K562 (cell line): ENCODE measurements around the gene KIF5C. TPM values are rescaled to one million over a fixed set of nuclear protein-coding genes. Genes with fewer than 3 reads are reported as not detected.

Source experiments
- ATAC-seq: fragments of 200-7000 bp; cut with Tn5 transposase; 3 replicates; pipeline ENCODE4 v1.9.1; 2020; ENCODE audit warnings: moderate library complexity
- BruUV-seq: library from RNA; stranded (reverse); fragments of 400-500 nt; replicated peaks from 2 replicates; lab custom pipeline; 2021; lab: Mats Ljungman, UMichigan
- CTCF ChIA-PET: fragments of 300-600 bp; formaldehyde crosslinking; extraction: SDS; loops from one replicate; lab custom pipeline; 2021; ENCODE audit warnings: low intra/inter-chr PET ratio; lab: Yijun Ruan, JAX
- POLR2A ChIA-PET: fragments of 300-600, 350-650 bp; sonication (Branson Sonifier 250); formaldehyde crosslinking; extraction: SDS; loops from one replicate; lab custom pipeline; 2021; ENCODE audit warnings: antibody characterized with exemption, inconsistent platforms; lab: Yijun Ruan, JAX
- DNase-seq, 4 experiments: peaks; one replicate each; pipeline versions ENCODE4 v3.0.0 to v3.0.0-alpha.2; 2011 to 2018; ENCODE audit warnings: low spot score in 3 of 4, mixed read lengths in 3 of 4; ENCODE audit errors: extremely low read depth in 1 of 4
- FAIRE-seq: peaks from 2 replicates; lab custom pipeline; 2011; peaks lifted over from hg19 to GRCh38; lab: Jason Lieb, UNC
- H2AFZ ChIP-seq: 2 replicates; pipeline ENCODE4 v1.6.0; 2011; ENCODE audit warnings: low read depth, low read length, control low read depth, inconsistent platforms
- H3K27ac ChIP-seq: fragments of 200-600 bp; 3 replicates; pipeline ENCODE4 v1.8.0; 2011; ENCODE audit warnings: low read depth, mild to moderate bottlenecking, control low read depth, inconsistent platforms, low read length, moderate library complexity, mixed read lengths; ENCODE audit errors: extremely low read depth
- H3K27me3 ChIP-seq, 2 experiments: fragments of 300-600 bp in 1 of 2; 2 replicates in 1 of 2; 3 replicates in 1 of 2; pipeline versions ENCODE4 v1.6.0 to v1.8.0; 2011; ENCODE audit warnings: inconsistent platforms in 2 of 2, low read length in 2 of 2, mild to moderate bottlenecking in 1 of 2, mixed read lengths in 1 of 2, moderate library complexity in 1 of 2; ENCODE audit not compliant: control insufficient read depth in 2 of 2, insufficient read depth in 2 of 2
- H3K36me3 ChIP-seq: fragments of 300-600 bp; 3 replicates; pipeline ENCODE4 v1.8.0; 2011; ENCODE audit warnings: mild to moderate bottlenecking, low read length, inconsistent platforms; ENCODE audit not compliant: control insufficient read depth, insufficient read depth
- H3K4me1 ChIP-seq, 2 experiments: fragments of 200-600 bp in 1 of 2; replicated peaks in 1 of 2; 2 replicates in 1 of 2; 3 replicates in 1 of 2; pipeline versions ENCODE4 v1.5.1 to v1.8.0; 2011; ENCODE audit warnings: inconsistent platforms in 2 of 2, low read length in 2 of 2, mild to moderate bottlenecking in 1 of 2, mixed read lengths in 1 of 2, moderate library complexity in 1 of 2; ENCODE audit not compliant: control insufficient read depth in 2 of 2, insufficient read depth in 2 of 2
- H3K4me2 ChIP-seq: 2 replicates; pipeline ENCODE4 v1.6.1; 2011; ENCODE audit warnings: low read length, control low read depth, inconsistent platforms, mixed read lengths; ENCODE audit not compliant: insufficient read depth
- H3K4me3 ChIP-seq: fragments of 200-600 bp; sonication (generic), shearing (Covaris generic); 2 replicates; pipeline ENCODE4 v1.5.1; 2016; ENCODE audit warnings: control low read depth, inconsistent platforms
- H3K79me2 ChIP-seq: fragments of 200-600 bp; 3 replicates; pipeline ENCODE4 v1.8.0; 2011; ENCODE audit warnings: low read length, inconsistent platforms; ENCODE audit not compliant: control insufficient read depth, insufficient read depth
- H3K9ac ChIP-seq, 2 experiments: 2 replicates each; pipeline versions ENCODE4 v1.6.0 to v1.6.1; 2011; ENCODE audit warnings: low read depth in 2 of 2, low read length in 2 of 2, control low read depth in 1 of 2, inconsistent platforms in 1 of 2, mild to moderate bottlenecking in 1 of 2, mixed read lengths in 1 of 2; ENCODE audit not compliant: insufficient read depth in 1 of 2
- H3K9me1 ChIP-seq: one replicate; pipeline ENCODE4 v1.6.0; 2011; ENCODE audit warnings: inconsistent platforms, mild to moderate bottlenecking, low read length, moderate library complexity; ENCODE audit not compliant: control insufficient read depth, insufficient read depth
- H3K9me3 ChIP-seq: replicated peaks from 2 replicates; pipeline ENCODE4 v1.5.1; 2011; ENCODE audit warnings: low read depth, low read length, inconsistent platforms; ENCODE audit not compliant: control insufficient read depth, insufficient read depth
- H4K20me1 ChIP-seq: replicated peaks from 2 replicates; pipeline ENCODE4 v1.6.1; 2011; ENCODE audit warnings: low read length, inconsistent platforms, mixed read lengths; ENCODE audit not compliant: control insufficient read depth, insufficient read depth
- ARID2 ChIP-seq: fragments of 450-650 bp; IDR thresholded peaks from 2 replicates; pipeline ENCODE4 v1.6.1; 2017; ENCODE audit warnings: antibody characterized with exemption, mild to moderate bottlenecking
- BCL6 ChIP-seq: fragments of 250-450 bp; sonication (Bioruptor Pico); IDR thresholded peaks from 2 replicates; pipeline ENCODE4 v1.4.0; 2020
- CAMTA2 ChIP-seq: fragments of 250-450 bp; sonication (Bioruptor Pico); conservative IDR thresholded peaks from 2 replicates; pipeline ENCODE4 v1.5.1; 2022
- CBFA2T3 ChIP-seq: fragments of 450-650 bp; IDR thresholded peaks from 2 replicates; pipeline ENCODE4 v1.6.1; 2017
- MCM5 ChIP-seq: fragments of 450-650 bp; IDR thresholded peaks from 2 replicates; pipeline ENCODE4 v1.6.1; 2016; ENCODE audit warnings: low read depth
- PHF20 ChIP-seq: fragments of 450-650 bp; IDR thresholded peaks from 2 replicates; pipeline ENCODE4 v1.6.1; 2018; ENCODE audit not compliant: partially characterized antibody
- RAD21 ChIP-seq, 2 experiments: fragments of 250-450 bp in 1 of 2; fragments of 450-650 bp in 1 of 2; sonication (Bioruptor Pico) in 1 of 2; formaldehyde crosslinking in 1 of 2; IDR thresholded peaks in 1 of 2; conservative IDR thresholded peaks in 1 of 2; 2 replicates each; pipeline versions ENCODE4 v1.4.0 to v1.8.0; 2020 to 2022; ENCODE audit warnings: mild to moderate bottlenecking in 2 of 2, moderate library complexity in 1 of 2
- SIX5 ChIP-seq, 2 experiments: IDR thresholded peaks; 2 replicates each; pipeline ENCODE4 v1.6.1; 2011; ENCODE audit warnings: low read length in 2 of 2, borderline replicate concordance in 1 of 2, low read depth in 1 of 2, mild to moderate bottlenecking in 1 of 2, moderate library complexity in 1 of 2; ENCODE audit not compliant: insufficient read depth in 1 of 2
- SRF ChIP-seq, 2 experiments: fragments of 250-450, 450-650 bp in 1 of 2; sonication (Bioruptor Pico) in 1 of 2; sonication (generic) in 1 of 2; formaldehyde crosslinking; IDR thresholded peaks; 2 replicates each; pipeline versions ENCODE4 v1.5.0 to v1.5.1; 2020 to 2022; ENCODE audit warnings: mild to moderate bottlenecking in 1 of 2, missing genetic modification reagents in 1 of 2
- TOE1 ChIP-seq, 2 experiments: fragments of 450-650 bp in 1 of 2; sonication (generic) in 1 of 2; formaldehyde crosslinking in 1 of 2; IDR thresholded peaks; 2 replicates each; pipeline versions ENCODE4 v1.7.1 to v1.8.0; 2016 to 2022; ENCODE audit warnings: borderline replicate concordance in 2 of 2, mild to moderate bottlenecking in 2 of 2, antibody characterized with exemption in 1 of 2, inconsistent platforms in 1 of 2, low read depth in 1 of 2, missing genetic modification reagents in 1 of 2, moderate library complexity in 1 of 2
- ZFP36 ChIP-seq: fragments of 150-350 bp; IDR thresholded peaks from 2 replicates; pipeline ENCODE4 v1.6.1; 2018; ENCODE audit warnings: low read length, low read depth; ENCODE audit not compliant: partially characterized antibody
- ZNF24 ChIP-seq: fragments of 450-650 bp; IDR thresholded peaks from 2 replicates; pipeline ENCODE4 v1.6.1; 2016
- ZNF740 ChIP-seq, 3 experiments: fragments of 200-800 bp in 1 of 3; sonication (Bioruptor generic) in 1 of 3; sonication (generic) in 1 of 3; formaldehyde crosslinking in 1 of 3; IDR thresholded peaks; 2 replicates each; pipeline versions ENCODE4 v1.6.1 to v1.8.0; 2016 to 2022; ENCODE audit warnings: mild to moderate bottlenecking in 2 of 3, missing compliant biosample characterization in 2 of 3, missing genetic modification characterization in 2 of 3, missing genetic modification reagents in 1 of 3
- WGBS: fragments of 100-300 bp; shearing (Covaris generic); methylation state at CpG from one replicate; pipeline ENCODE4 v1.1.6; 2016; ENCODE audit warnings: low coverage, mixed read lengths; ENCODE audit not compliant: insufficient coverage; ENCODE audit errors: missing lambda C conversion rate; 5-methylcytosine and 5-hydroxymethylcytosine counted together
- in situ Hi-C: fragments of 300-500 bp; cut with MboI; formaldehyde crosslinking; loops from 4 replicates; pipeline ENCODE4 v1.15.0; 2018; ENCODE audit warnings: inconsistent platforms, mixed read lengths
- intact Hi-C: fragments of 100-400 bp; cut with micrococcal nuclease; formaldehyde crosslinking; loops from 2 replicates; pipeline ENCODE4 v1.14.2; 2022
- polyA plus RNA-seq, 8 experiments: library from polyadenylated mRNA; depleted of rRNA in 4 of 8; stranded (reverse) in 5 of 8; unstranded in 3 of 8; fragments of >200 nt; fragmentation: Nextera tagmentation in 2 of 8; fragmentation: Illumina TruSeq in 1 of 8; extraction: Ambion mirVana in 2 of 8; extraction: Trizol in 1 of 8; gene quantifications; 2 replicates each; pipeline versions ENCODE4 v1.2.1 to v1.2.3, GENCODE V29; 2011 to 2014; ENCODE audit warnings: inconsistent platforms in 1 of 8, missing spikeins in 1 of 8
- total RNA-seq, 7 experiments: library from RNA; depleted of rRNA in 6 of 7; stranded (reverse); fragments of >200 nt in 6 of 7; fragmentation: Illumina TruSeq in 2 of 7; extraction: Trizol in 2 of 7; gene quantifications; 2 replicates each; pipeline versions ENCODE4 v1.2.1 to v1.2.3, GENCODE V29; 2011 to 2021; ENCODE audit warnings: low replicate concordance in 1 of 7
- TF ChIP-seq, protein P1 (sequence below): IDR thresholded peaks from 2 replicates; pipeline ENCODE4 v1.6.1; 2011; ENCODE audit warnings: borderline replicate concordance, low read depth, mild to moderate bottlenecking, moderate library complexity, low read length; ENCODE audit not compliant: insufficient read depth, poor library complexity, severe bottlenecking
- TF ChIP-seq, protein P2 (sequence below): fragments of 450-650 bp; formaldehyde crosslinking; IDR thresholded peaks from 2 replicates; pipeline ENCODE4 v1.4.0; 2020; ENCODE audit warnings: mild to moderate bottlenecking, moderate library complexity

KIF5C gene
- total and polyA plus RNA-seq, 9 of the 15 experiments (the other 6 are each of a cell fraction or from before 2014, with no cell fraction given), result 0.01 to 0.09 (median 0.01) TPM; not detected in 6

- ATAC-seq (peak; percentile 94), FAIRE-seq (peak; percentile 95), DNase-seq (peak; percentile 82 to 89 (median 87))
- no peak overlapping the region for H3K4me2 ChIP-seq
- ChIA-PET POLR2A (interaction anchor here (0.6 to 0.9 kb wide), 2 partner anchors 304 to 371 kb away, joined by 3 to 4 read pairs; no protein-coding TSS in a partner anchor), CTCF (interaction anchor here (0.6 to 2.6 kb wide), 4 partner anchors 31 to 556 kb away, joined by 3 to 24 read pairs (median 4); no protein-coding TSS in a partner anchor)
- intact Hi-C loops, result loop anchor here (1.0 to 2.0 kb wide), 2 partner anchors 295 to 544 kb away; no protein-coding TSS in a partner anchor
- H3K4me1 ChIP-seq, result no peaks in the 10 kb centered on the region
- no TSS peak for BruUV-seq
- H3K9me3 ChIP-seq, result no peaks in the 10 kb centered on the region
- H4K20me1 ChIP-seq, result no peaks in the 10 kb centered on the region; the same call in 1 of the 2 replicates
- in situ Hi-C loops, result loop anchor here (5.0 kb wide), 1 partner anchor 545 kb away; no protein-coding TSS in a partner anchor
- no peaks in the 10 kb centered on the region for H3K9me1 ChIP-seq
- H3K36me3 ChIP-seq, result no peaks in the 10 kb centered on the region
- H3K9ac ChIP-seq, result no peak overlapping the region
- no peak overlapping the region for H2AFZ ChIP-seq
- no peak overlapping the region for H3K4me3 ChIP-seq
- 2% methylated on average over 14 of the region's 14 CpGs for WGBS
- peaks cover 2 to 10% of the 10 kb centered on the region in 2 experiments; a peak in 2 of 5 replicates for H3K27me3 ChIP-seq
- no peak overlapping the region for H3K27ac ChIP-seq
- no peaks in the 10 kb centered on the region for H3K79me2 ChIP-seq
- TF ChIP-seq BCL6 (CRISPR knock-in tag) (no peak), RAD21 (CRISPR knock-in tag; conservative IDR thresholded peaks at IDR 0.05 in 1 of 2, IDR thresholded peaks at IDR 0.05 in 1 of 2) (peak; percentile 89 to 94), CBFA2T3 (no peak), MCM5 (no peak), ZNF740 (CRISPR knock-in tag; IDR thresholded peaks at IDR 0.05) (no peak), ZNF740 (tag; IDR thresholded peaks at IDR 0.05) (no peak), PHF20 (no peak), SIX5 (IDR thresholded peaks at IDR 0.05; ENCODE audit: borderline replicate concordance in 1 of 2, insufficient read depth in 1 of 2, low read depth in 1 of 2, low read length in 2 of 2) (no peak), TOE1 (IDR thresholded peaks at IDR 0.05; ENCODE audit: borderline replicate concordance) (no peak), TOE1 (CRISPR knock-in tag; IDR thresholded peaks at IDR 0.05; ENCODE audit: borderline replicate concordance, low read depth) (no peak), ZFP36 (no peak), ARID2 (0 out of 2 replicates have a peak, but pooled peaks have one; percentile 9), CAMTA2 (CRISPR knock-in tag) (no peak), ZNF24 (no peak), SRF (CRISPR knock-in tag; IDR thresholded peaks at IDR 0.05) (peak in 1 of 2 experiments; percentile 60; a peak in 1 of 4 replicates)
- TF ChIP-seq, protein P1, sequence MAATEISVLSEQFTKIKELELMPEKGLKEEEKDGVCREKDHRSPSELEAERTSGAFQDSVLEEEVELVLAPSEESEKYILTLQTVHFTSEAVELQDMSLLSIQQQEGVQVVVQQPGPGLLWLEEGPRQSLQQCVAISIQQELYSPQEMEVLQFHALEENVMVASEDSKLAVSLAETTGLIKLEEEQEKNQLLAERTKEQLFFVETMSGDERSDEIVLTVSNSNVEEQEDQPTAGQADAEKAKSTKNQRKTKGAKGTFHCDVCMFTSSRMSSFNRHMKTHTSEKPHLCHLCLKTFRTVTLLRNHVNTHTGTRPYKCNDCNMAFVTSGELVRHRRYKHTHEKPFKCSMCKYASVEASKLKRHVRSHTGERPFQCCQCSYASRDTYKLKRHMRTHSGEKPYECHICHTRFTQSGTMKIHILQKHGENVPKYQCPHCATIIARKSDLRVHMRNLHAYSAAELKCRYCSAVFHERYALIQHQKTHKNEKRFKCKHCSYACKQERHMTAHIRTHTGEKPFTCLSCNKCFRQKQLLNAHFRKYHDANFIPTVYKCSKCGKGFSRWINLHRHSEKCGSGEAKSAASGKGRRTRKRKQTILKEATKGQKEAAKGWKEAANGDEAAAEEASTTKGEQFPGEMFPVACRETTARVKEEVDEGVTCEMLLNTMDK, result peak; percentile 31
- TF ChIP-seq, protein P2, sequence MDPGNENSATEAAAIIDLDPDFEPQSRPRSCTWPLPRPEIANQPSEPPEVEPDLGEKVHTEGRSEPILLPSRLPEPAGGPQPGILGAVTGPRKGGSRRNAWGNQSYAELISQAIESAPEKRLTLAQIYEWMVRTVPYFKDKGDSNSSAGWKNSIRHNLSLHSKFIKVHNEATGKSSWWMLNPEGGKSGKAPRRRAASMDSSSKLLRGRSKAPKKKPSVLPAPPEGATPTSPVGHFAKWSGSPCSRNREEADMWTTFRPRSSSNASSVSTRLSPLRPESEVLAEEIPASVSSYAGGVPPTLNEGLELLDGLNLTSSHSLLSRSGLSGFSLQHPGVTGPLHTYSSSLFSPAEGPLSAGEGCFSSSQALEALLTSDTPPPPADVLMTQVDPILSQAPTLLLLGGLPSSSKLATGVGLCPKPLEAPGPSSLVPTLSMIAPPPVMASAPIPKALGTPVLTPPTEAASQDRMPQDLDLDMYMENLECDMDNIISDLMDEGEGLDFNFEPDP (CRISPR knock-in tag), result no peak
Measured at GRCh38 chr2:149017116-149017985, 142.3 kb downstream of the KIF5C start.
